BLaER1 (cell line): Measurements from ENCODE around the gene TEX44.

ENCODE experiments used
- H3K27ac ChIP-seq: shearing (Covaris generic); formaldehyde crosslinking; 2 replicates; pipeline ENCODE4 v1.8.1; 2022
- H3K27me3 ChIP-seq: shearing (Covaris generic); formaldehyde crosslinking; 2 replicates; pipeline ENCODE4 v1.8.1; 2022
- H3K36me3 ChIP-seq: shearing (Covaris generic); formaldehyde crosslinking; 2 replicates; pipeline ENCODE4 v1.8.1; 2022
- H3K4me1 ChIP-seq: shearing (Covaris generic); formaldehyde crosslinking; 2 replicates; pipeline ENCODE4 v1.8.1; 2022
- H3K4me2 ChIP-seq: shearing (Covaris generic); formaldehyde crosslinking; 2 replicates; pipeline ENCODE4 v1.8.1; 2022
- H3K4me3 ChIP-seq: shearing (Covaris generic); formaldehyde crosslinking; 2 replicates; pipeline ENCODE4 v1.8.1; 2022
- H3K9ac ChIP-seq: shearing (Covaris generic); formaldehyde crosslinking; 2 replicates; pipeline ENCODE4 v1.8.1; 2022
- H3K9me3 ChIP-seq: shearing (Covaris generic); formaldehyde crosslinking; 2 replicates; pipeline ENCODE4 v1.8.1; 2022
- H4K20me1 ChIP-seq: shearing (Covaris generic); formaldehyde crosslinking; 2 replicates; pipeline ENCODE4 v1.8.1; 2022
- Cebpa-rat ChIP-seq: shearing (Covaris generic); IDR thresholded peaks from 2 replicates; pipeline ENCODE4 v1.8.1; 2022

The TEX44 gene

DNA sequence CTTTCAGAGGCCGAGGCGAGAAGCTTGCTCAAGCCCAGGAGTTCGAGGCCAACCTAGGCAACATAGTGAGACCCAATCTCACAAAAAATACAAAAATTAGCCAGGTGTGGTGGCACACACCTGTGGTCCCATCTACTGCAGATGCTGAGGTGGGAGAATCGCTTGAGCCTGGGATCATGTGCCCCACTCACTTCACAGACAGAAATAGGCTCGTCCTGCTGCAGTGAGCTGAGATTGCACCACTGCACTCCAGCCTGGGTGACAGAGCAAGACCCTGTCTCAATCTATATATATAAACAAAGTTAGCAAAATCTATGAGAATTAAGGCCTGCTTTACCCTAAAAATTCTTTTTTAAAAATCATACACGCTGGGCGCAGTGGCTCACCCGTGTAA is 50.8 kb downstream of the TEX44 start:
- H3K9ac ChIP-seq: peak overlapping the region; percentile 71
- H3K36me3 ChIP-seq: no peaks in the 10 kb centered on the region
- H3K27ac ChIP-seq: peak overlapping the region; percentile 89
- H3K9me3 ChIP-seq: no peaks in the 10 kb centered on the region
- no peaks in the 10 kb centered on the region for H4K20me1 ChIP-seq
- peak overlapping the region; percentile 54 for H3K4me3 ChIP-seq
- H3K27me3 ChIP-seq: no peaks in the 10 kb centered on the region
- no peak for TF ChIP-seq Cebpa-rat
- peaks cover 98% of the 10 kb centered on the region for H3K4me1 ChIP-seq
- peak overlapping the region; percentile 89 for H3K4me2 ChIP-seq
